IMR-90 (cell line): Measurements from ENCODE around the gene B9D1.

Experiments
- BHLHE40 ChIP-seq: fragments of 150-350 bp; IDR thresholded peaks from 2 replicates; pipeline ENCODE4 v1.6.1; 2016; ENCODE audit warnings: mild to moderate bottlenecking, low read depth, low read length
- CEBPB ChIP-seq: IDR thresholded peaks from 2 replicates; pipeline ENCODE4 v1.6.1; 2012; ENCODE audit warnings: low read depth, low read length, improper control_type of control experiment
- CHD1 ChIP-seq: IDR thresholded peaks from 2 replicates; pipeline ENCODE4 v1.6.1; 2012; ENCODE audit warnings: low read depth, low read length, improper control_type of control experiment
- CTCF ChIP-seq: conservative IDR thresholded peaks from 2 replicates; pipeline ENCODE4 v1.5.1; 2012; ENCODE audit warnings: mild to moderate bottlenecking, low read depth, low read length, improper control_type of control experiment
- MAFK ChIP-seq: IDR thresholded peaks from 2 replicates; pipeline ENCODE4 v1.6.1; 2012; ENCODE audit warnings: low read depth, low read length, improper control_type of control experiment
- MXI1 ChIP-seq: IDR thresholded peaks from 2 replicates; pipeline ENCODE4 v1.6.1; 2012; ENCODE audit warnings: low read depth, mild to moderate bottlenecking, low read length, moderate library complexity, borderline replicate concordance
- NFE2L2 ChIP-seq: fragments of 150-350 bp; IDR thresholded peaks from 2 replicates; pipeline ENCODE4 v1.6.1; 2016; ENCODE audit warnings: low read depth, mild to moderate bottlenecking, low read length
- POLR2A ChIP-seq: IDR thresholded peaks from 2 replicates; pipeline ENCODE4 v1.6.1; 2012; ENCODE audit warnings: mild to moderate bottlenecking, low read depth, low read length
- RAD21 ChIP-seq: IDR thresholded peaks from 2 replicates; pipeline ENCODE4 v1.6.1; 2012; ENCODE audit warnings: low read length, improper control_type of control experiment
- RCOR1 ChIP-seq: IDR thresholded peaks from 2 replicates; pipeline ENCODE4 v1.6.1; 2012; ENCODE audit warnings: mild to moderate bottlenecking, low read length, improper control_type of control experiment; ENCODE audit not compliant: insufficient replicate concordance
- RFX5 ChIP-seq: IDR thresholded peaks from 2 replicates; pipeline ENCODE4 v1.8.0; 2012; ENCODE audit warnings: low read depth, mild to moderate bottlenecking, low read length, moderate library complexity
- SMC3 ChIP-seq: fragments of 150-350 bp; IDR thresholded peaks from 2 replicates; pipeline ENCODE4 v1.6.1; 2016; ENCODE audit warnings: low read depth, mild to moderate bottlenecking, antibody characterized with exemption, low read length, moderate library complexity
- USF2 ChIP-seq: fragments of 150-350 bp; IDR thresholded peaks from 2 replicates; pipeline ENCODE4 v1.6.1; 2017; ENCODE audit warnings: mild to moderate bottlenecking, antibody characterized with exemption, low read length, low read depth
- TF ChIP-seq, protein P1 (sequence below): fragments of 150-350 bp; IDR thresholded peaks from 2 replicates; pipeline ENCODE4 v1.6.1; 2016; ENCODE audit warnings: low read depth, mild to moderate bottlenecking, low read length, moderate library complexity, borderline replicate concordance

DNA sequence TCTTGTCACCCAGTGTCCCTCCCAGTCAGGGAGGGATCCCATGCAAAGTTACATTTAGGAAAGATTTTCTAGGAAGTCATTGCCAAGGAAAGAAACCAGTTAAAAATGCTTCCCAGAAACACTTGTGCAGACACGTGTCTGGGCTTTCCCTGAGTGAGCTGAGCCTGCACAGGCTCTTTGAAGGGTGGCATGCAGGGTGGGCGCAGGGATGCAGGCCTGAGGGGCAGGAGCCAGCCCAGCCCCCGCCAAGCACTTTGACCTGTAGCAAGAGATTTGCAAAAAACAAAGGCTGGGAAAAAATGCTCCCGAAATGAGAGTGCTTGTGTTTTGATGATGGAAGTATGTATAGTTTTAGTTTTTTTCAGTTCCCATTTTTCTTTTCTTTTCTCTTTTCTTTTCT lies 52.4 kb downstream of the B9D1 start:
- TF ChIP-seq MXI1 (no peak), RAD21 (no peak), POLR2A (no peak), MAFK (no peak), BHLHE40 (no peak), CTCF (no peak), SMC3 (no peak), CEBPB (no peak), NFE2L2 (no peak), USF2 (no peak), CHD1 (no peak), RFX5 (no peak), RCOR1 (no peak)
- TF ChIP-seq, protein P1, sequence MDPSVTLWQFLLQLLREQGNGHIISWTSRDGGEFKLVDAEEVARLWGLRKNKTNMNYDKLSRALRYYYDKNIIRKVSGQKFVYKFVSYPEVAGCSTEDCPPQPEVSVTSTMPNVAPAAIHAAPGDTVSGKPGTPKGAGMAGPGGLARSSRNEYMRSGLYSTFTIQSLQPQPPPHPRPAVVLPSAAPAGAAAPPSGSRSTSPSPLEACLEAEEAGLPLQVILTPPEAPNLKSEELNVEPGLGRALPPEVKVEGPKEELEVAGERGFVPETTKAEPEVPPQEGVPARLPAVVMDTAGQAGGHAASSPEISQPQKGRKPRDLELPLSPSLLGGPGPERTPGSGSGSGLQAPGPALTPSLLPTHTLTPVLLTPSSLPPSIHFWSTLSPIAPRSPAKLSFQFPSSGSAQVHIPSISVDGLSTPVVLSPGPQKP = no peak
